HepG2 (cell line): ENCODE measurements around the gene ARIH2.

Experiments used
- CTCF ChIP-seq: sonication (generic); formaldehyde crosslinking; IDR thresholded peaks from 2 replicates; pipeline ENCODE4 v1.5.0; 2020; ENCODE audit warnings: mild to moderate bottlenecking, missing genetic modification reagents, moderate library complexity
- E2F5 ChIP-seq: sonication (generic); formaldehyde crosslinking; conservative IDR thresholded peaks from 2 replicates; pipeline ENCODE4 v1.4.0; 2020; ENCODE audit warnings: missing genetic modification reagents
- FOXA1 ChIP-seq, 2 experiments: fragments of 450-650 bp in 1 of 2; sonication (generic) in 1 of 2; formaldehyde crosslinking in 1 of 2; IDR thresholded peaks; 2 replicates each; pipeline versions ENCODE4 v1.4.0 to v1.6.1; 2016 to 2020; ENCODE audit warnings: missing genetic modification reagents in 1 of 2
- HINFP ChIP-seq: sonication (generic); formaldehyde crosslinking; IDR thresholded peaks from 2 replicates; pipeline ENCODE4 v1.4.0; 2020; ENCODE audit warnings: low read depth, mild to moderate bottlenecking, missing genetic modification reagents
- POLR2A ChIP-seq, 2 experiments: IDR thresholded peaks; 2 replicates each; pipeline ENCODE4 v1.6.1; 2011; ENCODE audit warnings: low read depth in 2 of 2, low read length in 2 of 2, mild to moderate bottlenecking in 1 of 2, moderate library complexity in 1 of 2; ENCODE audit not compliant: insufficient read depth in 1 of 2

- TF ChIP-seq E2F5 (CRISPR knock-in tag) (no peak), FOXA1 (IDR thresholded peaks at IDR 0.05) (no peak), FOXA1 (CRISPR knock-in tag; IDR thresholded peaks at IDR 0.05) (no peak), CTCF (CRISPR knock-in tag) (no peak), POLR2A (IDR thresholded peaks at IDR 0.05; ENCODE audit: insufficient read depth in 1 of 2, low read depth in 2 of 2, low read length in 2 of 2) (no peak), HINFP (CRISPR knock-in tag) (no peak)
These were observed 114.1 kb downstream of the ARIH2 start for GRCh38 chr3:49032646-49033304.
